ENCODE measurements around the gene SULT1C4. TPM values are rescaled to one million over a fixed set of nuclear protein-coding genes. Genes with fewer than 3 reads are reported as not detected.

SULT1C4 gene
- 11.9 TPM for total RNA-seq

GRCh38 chr2:108377815-108378630 lies at the start of gene SULT1C4:
Gene SULT1C4 (plus strand): TSS chr2:108377954. CDS start chr2:108378338, 384 bp downstream.

Small RNAs within 50 kb of the gene (small RNA-seq; reads per million reads assigned to genes)
- gene SMIM12P1 (ENCODE audit: low replicate concordance): not detected

Other genes starting within 250 kb of the SULT1C4 start
- gene SULT1C3, start 138.0 kb upstream of the SULT1C4 start, total RNA-seq: not detected
- 0.31 TPM for gene SULT1C2, start 89.1 kb upstream of the SULT1C4 start, total RNA-seq
- gene GCC2, start 71.3 kb downstream of the SULT1C4 start, total RNA-seq: 60.1 TPM
- 20.7 TPM for gene LIMS1, start 156.5 kb downstream of the SULT1C4 start, total RNA-seq

Data from parietal lobe (tissue), 2 donors.